Stimulated activated CD4-positive, alpha-beta T cell treated with anti-CD3 and anti-CD28 coated beads, Interleukin-2, amount 100 ng/mL, for 48 hours (primary cell): ENCODE data around the gene CYP26A1.

Experiments
- DNase-seq, 2 donors: peaks; one replicate each; pipeline ENCODE4 v3.0.0-alpha.2; 2020

Gene CYP26A1

GRCh38 chr10:93065675-93066543 lies 7.8 kb upstream of the CYP26A1 start:
- DNase-seq, result no peak

GRCh38 chr10:93066544-93066913 lies 7.2 kb upstream of the CYP26A1 start:
- DNase-seq, result no peak

- no peak for DNase-seq
Measured at GRCh38 chr10:93067443-93068365, 6.0 kb upstream of the CYP26A1 start.

GRCh38 chr10:93068411-93069244 lies 5.1 kb upstream of the CYP26A1 start:
- no peak for DNase-seq

- DNase-seq, result no peak
Measured at GRCh38 chr10:93069245-93069561, 4.5 kb upstream of the CYP26A1 start.

- DNase-seq, result no peak
Measured at GRCh38 chr10:93070378-93071176, 3.1 kb upstream of the CYP26A1 start.

GRCh38 chr10:93071177-93071472 lies 2.6 kb upstream of the CYP26A1 start:
- DNase-seq, result no peak

- DNase-seq, result no peak
Measured at GRCh38 chr10:93071674-93072224, 1.9 kb upstream of the CYP26A1 start.

- DNase-seq, result no peak
Measured at GRCh38 chr10:93072225-93072712, 1.4 kb upstream of the CYP26A1 start.

- no peak for DNase-seq
Measured at GRCh38 chr10:93072713-93073538, 767 bp upstream of the CYP26A1 start.

GRCh38 chr10:93074147-93074596 lies 479 bp downstream of the CYP26A1 start:
- no peak for DNase-seq

- DNase-seq, result no peak
Measured at GRCh38 chr10:93074597-93075368, 1.1 kb downstream of the CYP26A1 start.

- DNase-seq, result no peak
Measured at GRCh38 chr10:93075369-93076221, 1.9 kb downstream of the CYP26A1 start.

GRCh38 chr10:93076871-93077270 lies 3.2 kb downstream of the CYP26A1 start:
- DNase-seq, result no peak

GRCh38 chr10:93077860-93078337 lies 4.2 kb downstream of the CYP26A1 start:
- DNase-seq, result no peak

GRCh38 chr10:93079663-93080349 lies 6.1 kb downstream of the CYP26A1 start:
- no peak for DNase-seq

GRCh38 chr10:93080350-93081046 lies 6.8 kb downstream of the CYP26A1 start:
- DNase-seq, result peak in 1 of 2 donors; percentile 49

- DNase-seq, result no peak
Measured at GRCh38 chr10:93081318-93081717, 7.6 kb downstream of the CYP26A1 start.
